ENCODE measurements around the gene SEC61B.

Gene SEC61B

DNA sequence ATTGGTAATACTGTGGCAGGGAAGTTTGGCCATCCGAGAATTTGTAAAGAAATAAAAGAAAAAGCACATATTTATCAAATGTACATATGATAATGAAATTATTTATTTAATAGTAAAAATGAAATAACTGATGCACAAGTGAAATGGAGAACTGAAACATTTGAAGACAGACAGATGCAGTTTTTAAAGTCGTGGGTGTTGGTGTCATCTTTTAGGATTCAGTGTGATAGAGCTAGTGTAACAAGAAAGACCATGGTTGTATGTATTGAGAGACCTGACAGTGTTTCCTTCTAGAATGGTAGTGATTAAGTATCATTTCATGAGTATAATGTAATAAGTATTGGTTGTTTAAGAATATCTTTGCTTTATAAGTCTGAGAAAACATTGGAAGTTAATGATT is 2.4 kb downstream of the SEC61B start:
- no peak for DNase-seq (ENCODE audit: low read depth, low spot score)
- H3K27me3 ChIP-seq (ENCODE audit: insufficient read depth, insufficient read length), result no peaks in the 10 kb centered on the region
- no peak overlapping the region for H3K4me3 ChIP-seq (ENCODE audit: insufficient read length, low read depth)
- H3K4me1 ChIP-seq (ENCODE audit: insufficient read depth, insufficient read length), result no peaks in the 10 kb centered on the region
- H3K9me3 ChIP-seq (ENCODE audit: insufficient read depth, low read length), result no peaks in the 10 kb centered on the region
- TF ChIP-seq YY1 (IDR thresholded peaks at IDR 0.05; ENCODE audit: insufficient read depth, insufficient read length) (no peak), SUZ12 (IDR thresholded peaks at IDR 0.05; ENCODE audit: extremely low read depth, insufficient read depth, insufficient read length) (no peak), ZNF274 (IDR thresholded peaks at IDR 0.05; ENCODE audit: low read depth, low read length) (no peak)
- H3K9ac ChIP-seq (ENCODE audit: insufficient read length, low read depth), result no peak overlapping the region
- peaks cover 67% of the 10 kb centered on the region for H3K36me3 ChIP-seq (ENCODE audit: insufficient read depth, insufficient read length, low read length)

DNA sequence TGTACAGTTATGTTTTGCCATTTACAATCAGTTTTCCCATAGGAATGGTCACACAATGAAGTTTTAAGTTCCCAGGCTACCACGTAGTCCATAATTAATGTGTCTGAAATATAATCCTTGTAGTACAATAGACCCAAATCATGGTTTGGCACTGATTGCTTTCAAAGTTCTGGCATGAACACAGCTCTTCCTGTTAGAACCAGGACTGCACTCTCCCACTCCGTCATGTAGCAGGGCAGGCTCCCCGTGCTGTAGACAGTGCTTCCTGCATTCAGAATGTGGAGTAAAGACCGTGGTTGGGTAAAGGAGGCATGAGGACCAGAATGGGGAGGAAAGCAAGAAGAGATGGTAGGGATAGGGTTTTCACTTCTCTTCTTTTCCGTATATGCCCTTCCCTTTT is 4.0 kb downstream of the SEC61B start:
- H3K4me1 ChIP-seq (ENCODE audit: insufficient read depth, insufficient read length), result no peaks in the 10 kb centered on the region
- no peaks in the 10 kb centered on the region for H3K9me3 ChIP-seq (ENCODE audit: insufficient read depth, low read length)
- H3K36me3 ChIP-seq (ENCODE audit: insufficient read depth, insufficient read length, low read length), result peaks cover 77% of the 10 kb centered on the region
- no peak overlapping the region for H3K9ac ChIP-seq (ENCODE audit: insufficient read length, low read depth)
- H3K27me3 ChIP-seq (ENCODE audit: insufficient read depth, insufficient read length), result no peaks in the 10 kb centered on the region
- no peak for TF ChIP-seq SUZ12 (IDR thresholded peaks at IDR 0.05; ENCODE audit: extremely low read depth, insufficient read depth, insufficient read length)
- TF ChIP-seq YY1 (IDR thresholded peaks at IDR 0.05; ENCODE audit: insufficient read depth, insufficient read length), result no peak
- no peak for TF ChIP-seq ZNF274 (IDR thresholded peaks at IDR 0.05; ENCODE audit: low read depth, low read length)
- H3K4me3 ChIP-seq (ENCODE audit: insufficient read length, low read depth), result no peak overlapping the region
- no peak for DNase-seq (ENCODE audit: low read depth, low spot score)

- Histone ChIP-seq H3K36me3 (ENCODE audit: insufficient read depth, insufficient read length, low read length) (peaks cover 73% of the 10 kb centered on the region), H3K4me1 (ENCODE audit: insufficient read depth, insufficient read length) (no peaks in the 10 kb centered on the region), H3K9me3 (ENCODE audit: insufficient read depth, low read length) (no peaks in the 10 kb centered on the region), H3K9ac (ENCODE audit: insufficient read length, low read depth) (no peak overlapping the region), H3K27me3 (ENCODE audit: insufficient read depth, insufficient read length) (no peaks in the 10 kb centered on the region), H3K4me3 (ENCODE audit: insufficient read length, low read depth) (no peak overlapping the region)
- TF ChIP-seq SUZ12 (IDR thresholded peaks at IDR 0.05; ENCODE audit: extremely low read depth, insufficient read depth, insufficient read length) (no peak), ZNF274 (IDR thresholded peaks at IDR 0.05; ENCODE audit: low read depth, low read length) (no peak), YY1 (IDR thresholded peaks at IDR 0.05; ENCODE audit: insufficient read depth, insufficient read length) (no peak)
- no peak for DNase-seq (ENCODE audit: low read depth, low spot score)
Measured at GRCh38 chr9:99230206-99230605, 8.1 kb downstream of the SEC61B start.

- no peak for DNase-seq (ENCODE audit: low read depth, low spot score)
- Histone ChIP-seq H3K36me3 (ENCODE audit: insufficient read depth, insufficient read length, low read length) (peaks cover 59% of the 10 kb centered on the region), H3K4me1 (ENCODE audit: insufficient read depth, insufficient read length) (no peaks in the 10 kb centered on the region), H3K9me3 (ENCODE audit: insufficient read depth, low read length) (no peaks in the 10 kb centered on the region), H3K27me3 (ENCODE audit: insufficient read depth, insufficient read length) (no peaks in the 10 kb centered on the region), H3K9ac (ENCODE audit: insufficient read length, low read depth) (no peak overlapping the region), H3K4me3 (ENCODE audit: insufficient read length, low read depth) (no peak overlapping the region)
- no peak for TF ChIP-seq ZNF274 (IDR thresholded peaks at IDR 0.05; ENCODE audit: low read depth, low read length)
- TF ChIP-seq YY1 (IDR thresholded peaks at IDR 0.05; ENCODE audit: insufficient read depth, insufficient read length), result no peak
- no peak for TF ChIP-seq SUZ12 (IDR thresholded peaks at IDR 0.05; ENCODE audit: extremely low read depth, insufficient read depth, insufficient read length)
Measured at GRCh38 chr9:99231711-99232110, 9.6 kb downstream of the SEC61B start.

DNA sequence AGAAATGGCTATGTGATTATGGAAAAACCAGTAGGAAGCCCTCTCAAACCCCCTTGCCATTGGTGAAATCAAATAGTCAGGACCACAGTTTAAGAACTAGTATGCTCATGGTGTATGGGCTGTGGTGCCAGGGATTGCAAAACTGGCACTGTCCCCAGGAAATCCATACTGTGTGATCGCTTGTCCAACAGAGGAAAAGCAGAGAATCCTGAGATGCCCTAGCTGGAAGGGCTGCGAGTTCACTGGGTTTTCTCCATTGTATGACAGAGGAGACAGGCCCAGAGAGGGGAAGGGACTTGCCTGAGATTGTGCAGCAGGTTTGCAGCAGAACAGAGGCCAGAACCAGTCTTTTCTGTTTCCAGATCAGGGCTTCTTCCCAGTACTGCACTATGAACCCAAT is 12.5 kb downstream of the SEC61B start:
- Histone ChIP-seq H3K9ac (ENCODE audit: insufficient read length, low read depth) (no peak overlapping the region), H3K36me3 (ENCODE audit: insufficient read depth, insufficient read length, low read length) (peaks cover 34% of the 10 kb centered on the region)

GRCh38 chr9:99235069-99235468 is 13.0 kb downstream of the SEC61B start:
- no peak for DNase-seq (ENCODE audit: low read depth, low spot score)
- H3K36me3 ChIP-seq (ENCODE audit: insufficient read depth, insufficient read length, low read length), result peaks cover 30% of the 10 kb centered on the region
- no peaks in the 10 kb centered on the region for H3K9me3 ChIP-seq (ENCODE audit: insufficient read depth, low read length)
- no peak overlapping the region for H3K4me3 ChIP-seq (ENCODE audit: insufficient read length, low read depth)
- H3K4me1 ChIP-seq (ENCODE audit: insufficient read depth, insufficient read length), result peaks cover 3% of the 10 kb centered on the region
- TF ChIP-seq YY1 (IDR thresholded peaks at IDR 0.05; ENCODE audit: insufficient read depth, insufficient read length) (no peak), SUZ12 (IDR thresholded peaks at IDR 0.05; ENCODE audit: extremely low read depth, insufficient read depth, insufficient read length) (no peak)
- H3K9ac ChIP-seq (ENCODE audit: insufficient read length, low read depth), result no peak overlapping the region
- no peaks in the 10 kb centered on the region for H3K27me3 ChIP-seq (ENCODE audit: insufficient read depth, insufficient read length)

More for the DNA sequence above, 12.5 kb downstream of the SEC61B start:
- no peak overlapping the region for H3K4me3 ChIP-seq (ENCODE audit: insufficient read length, low read depth)
- peaks cover 3% of the 10 kb centered on the region for H3K4me1 ChIP-seq (ENCODE audit: insufficient read depth, insufficient read length)
- TF ChIP-seq YY1 (IDR thresholded peaks at IDR 0.05; ENCODE audit: insufficient read depth, insufficient read length), result no peak
- TF ChIP-seq SUZ12 (IDR thresholded peaks at IDR 0.05; ENCODE audit: extremely low read depth, insufficient read depth, insufficient read length), result no peak
- H3K9me3 ChIP-seq (ENCODE audit: insufficient read depth, low read length), result no peaks in the 10 kb centered on the region
- DNase-seq (ENCODE audit: low read depth, low spot score), result no peak
- H3K27me3 ChIP-seq (ENCODE audit: insufficient read depth, insufficient read length), result no peaks in the 10 kb centered on the region

DNA sequence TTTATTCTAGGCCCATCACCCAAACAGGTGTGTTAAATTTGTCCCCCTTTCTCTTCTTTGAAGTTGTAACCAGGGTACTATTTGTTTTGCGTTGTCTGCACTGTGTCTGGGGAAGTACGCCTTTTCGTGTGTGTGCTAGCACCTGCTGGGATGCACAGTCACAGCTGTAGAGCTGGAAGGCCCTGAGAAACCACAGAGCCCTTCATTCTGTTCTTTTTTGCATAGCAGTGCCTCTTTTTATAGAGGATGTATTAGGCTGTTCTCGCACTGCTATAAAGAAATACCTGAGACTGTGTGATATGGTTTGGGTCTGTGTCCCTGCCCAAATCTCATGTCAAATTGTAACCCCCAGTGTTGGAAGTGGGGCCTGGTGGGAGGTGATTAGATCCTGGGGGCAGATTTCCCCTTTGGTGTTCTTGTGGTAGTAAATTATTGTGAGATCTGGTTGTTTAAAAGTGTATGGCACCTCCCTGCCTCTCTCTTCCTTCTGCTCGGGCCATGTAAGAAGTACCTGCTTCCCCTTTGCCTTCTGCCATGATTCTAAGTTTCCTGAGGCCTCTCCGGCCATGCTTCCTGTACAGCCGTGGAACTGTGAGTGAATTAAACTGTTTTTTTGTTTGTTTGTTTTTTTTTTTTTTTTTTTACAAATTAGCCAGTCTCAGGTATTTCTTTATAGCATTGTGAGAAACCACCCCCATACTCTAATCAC is 14.0 kb downstream of the SEC61B start:
- H3K9ac ChIP-seq (ENCODE audit: insufficient read length, low read depth), result no peak overlapping the region
- no peaks in the 10 kb centered on the region for H3K9me3 ChIP-seq (ENCODE audit: insufficient read depth, low read length)
- H3K4me3 ChIP-seq (ENCODE audit: insufficient read length, low read depth), result no peak overlapping the region
- no peak for DNase-seq (ENCODE audit: low read depth, low spot score)
- no peak for TF ChIP-seq ZNF274 (IDR thresholded peaks at IDR 0.05; ENCODE audit: low read depth, low read length)
- TF ChIP-seq YY1 (IDR thresholded peaks at IDR 0.05; ENCODE audit: insufficient read depth, insufficient read length), result no peak
- TF ChIP-seq SUZ12 (IDR thresholded peaks at IDR 0.05; ENCODE audit: extremely low read depth, insufficient read depth, insufficient read length), result no peak
- no peaks in the 10 kb centered on the region for H3K27me3 ChIP-seq (ENCODE audit: insufficient read depth, insufficient read length)
- H3K4me1 ChIP-seq (ENCODE audit: insufficient read depth, insufficient read length), result peaks cover 3% of the 10 kb centered on the region
- peaks cover 20% of the 10 kb centered on the region for H3K36me3 ChIP-seq (ENCODE audit: insufficient read depth, insufficient read length, low read length)
